Dedifferentiated amniotic fluid mesenchymal stem cell (primary cell): ENCODE results near the gene EPB42.
A peak's percentile ranks its signal among the peaks of the same experiment; 100 is the strongest.
"Not testable (repeated sequence)": the region's sequence is repeated elsewhere in the genome, so short reads cannot be mapped to it uniquely, and the experiment has no call there.

Source experiments
- DNase-seq: peaks from one replicate; pipeline ENCODE4 v3.0.0-alpha.2; 2016; ENCODE audit errors: extremely low spot score

EPB42 gene

GRCh38 chr15:43212299-43212698, 8.5 kb downstream of the EPB42 start:
- DNase-seq = no peak

- no peak for DNase-seq
Measured at GRCh38 chr15:43211224-43211735, 9.5 kb downstream of the EPB42 start.

DNA sequence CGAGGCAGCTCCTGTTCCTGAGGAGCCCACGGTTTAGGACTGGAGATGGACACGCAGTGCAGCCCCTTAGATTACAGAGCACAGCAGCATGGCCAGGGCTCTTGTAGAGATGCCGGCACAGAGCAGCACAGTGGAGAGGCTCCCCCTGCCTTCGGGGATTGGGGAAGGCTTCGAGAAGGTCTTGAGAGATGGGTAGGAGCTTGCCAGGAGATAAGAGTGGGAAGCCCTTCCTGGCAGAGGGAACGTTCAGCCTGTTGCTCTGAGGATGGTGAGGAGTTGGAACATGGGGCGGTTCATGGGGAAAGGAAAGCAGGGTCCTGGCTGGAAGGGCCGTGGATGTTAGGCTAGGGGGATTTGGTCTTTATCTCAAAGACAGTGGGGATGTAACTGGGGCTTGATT, 10.0 kb downstream of the EPB42 start:
- no peak for DNase-seq

DNA sequence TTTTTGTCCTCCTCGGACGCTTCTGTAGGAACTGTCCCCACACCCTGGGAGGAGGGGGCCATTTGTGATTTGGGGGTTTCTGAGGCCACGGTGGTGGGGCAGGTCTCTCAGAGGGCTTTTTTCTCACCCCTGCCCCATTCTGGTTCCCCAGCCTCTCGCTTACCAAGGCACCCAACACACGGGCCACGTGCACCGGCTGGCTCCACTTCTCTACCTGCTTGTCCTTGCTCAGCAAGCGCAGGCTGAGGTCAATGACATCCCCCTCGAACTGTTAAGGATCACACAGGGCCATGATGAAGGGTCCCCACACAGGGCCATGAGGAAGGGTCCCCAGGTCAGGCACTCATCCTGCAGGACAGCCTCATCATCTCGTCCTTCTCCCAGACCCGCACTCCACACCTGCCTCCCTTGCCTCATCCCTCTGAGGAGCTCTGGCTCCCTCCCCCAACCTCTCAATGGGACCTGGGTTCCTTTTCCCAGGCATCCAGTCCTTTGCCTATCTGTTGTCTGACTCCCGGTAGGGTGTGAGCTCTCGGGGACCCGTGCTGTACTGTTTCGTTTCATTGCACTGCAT, 10.6 kb downstream of the EPB42 start:
- no peak for DNase-seq

DNA sequence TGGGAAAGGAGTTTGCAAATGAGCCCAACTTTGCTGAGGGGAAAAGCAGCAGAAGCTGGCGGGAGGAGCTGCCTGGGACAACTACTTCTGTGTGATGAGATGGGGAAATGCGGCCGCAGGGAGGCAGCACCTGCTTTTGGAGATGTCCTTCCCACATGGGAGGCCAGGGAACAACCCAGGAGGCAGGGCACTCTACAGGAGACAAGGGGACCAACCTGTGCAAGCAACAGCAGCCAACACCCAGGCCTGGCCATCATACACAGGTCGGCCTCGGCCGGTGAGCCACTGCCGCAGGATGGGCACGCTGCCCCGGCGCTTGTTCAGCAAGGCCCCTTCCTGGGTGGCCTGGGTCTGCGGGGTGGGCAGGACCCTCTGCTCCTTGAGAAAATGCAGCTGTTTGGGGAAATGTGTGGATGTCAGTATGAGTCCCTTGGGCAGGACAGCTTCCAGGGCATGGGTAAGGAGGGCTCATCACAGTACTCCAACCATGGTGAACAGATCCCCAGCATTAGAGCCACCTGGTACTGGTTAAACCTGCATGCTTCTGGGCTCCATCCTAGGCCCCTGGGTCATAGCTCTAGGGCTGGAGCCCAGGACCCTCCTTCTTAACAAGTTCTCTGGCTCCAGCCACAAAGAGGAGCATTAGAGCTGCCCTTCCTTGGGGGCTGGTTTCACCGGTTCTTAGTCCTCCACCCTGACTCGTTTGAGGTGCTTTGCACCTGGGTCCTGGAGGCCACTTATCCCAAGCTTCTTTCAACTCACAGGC, 11.6 kb downstream of the EPB42 start:
- DNase-seq = no peak

- DNase-seq = no peak
Measured at GRCh38 chr15:43208052-43209002, 12.5 kb downstream of the EPB42 start.

DNA sequence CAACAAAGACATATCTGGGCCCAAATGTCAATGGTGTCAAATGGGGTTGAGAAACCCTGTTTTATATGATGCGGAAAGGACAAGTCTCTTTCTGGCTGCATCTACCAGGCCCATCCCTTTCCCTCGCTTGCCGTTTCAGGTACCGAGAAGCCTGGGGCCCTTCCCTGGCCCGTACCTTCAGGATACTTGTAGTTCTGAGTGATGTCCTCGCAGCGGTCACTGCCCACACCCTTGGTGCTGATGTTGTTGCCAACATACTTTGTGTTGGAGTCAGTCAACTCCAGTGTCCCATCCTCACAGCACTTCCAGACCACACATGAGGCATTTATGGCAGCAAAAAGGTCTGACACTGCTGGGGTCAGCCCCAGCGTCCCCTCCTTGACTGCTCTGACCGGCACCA, 13.8 kb downstream of the EPB42 start:
- DNase-seq = no peak

- no peak for DNase-seq
Measured at GRCh38 chr15:43206054-43206453, 14.8 kb downstream of the EPB42 start.

- peak; percentile 50 for DNase-seq
Measured at GRCh38 chr15:43204016-43204901, 16.6 kb downstream of the EPB42 start.

GRCh38 chr15:43199945-43200488, 20.8 kb downstream of the EPB42 start:
- no peak for DNase-seq

GRCh38 chr15:43198992-43199391, 21.8 kb downstream of the EPB42 start:
- DNase-seq = no peak

DNA sequence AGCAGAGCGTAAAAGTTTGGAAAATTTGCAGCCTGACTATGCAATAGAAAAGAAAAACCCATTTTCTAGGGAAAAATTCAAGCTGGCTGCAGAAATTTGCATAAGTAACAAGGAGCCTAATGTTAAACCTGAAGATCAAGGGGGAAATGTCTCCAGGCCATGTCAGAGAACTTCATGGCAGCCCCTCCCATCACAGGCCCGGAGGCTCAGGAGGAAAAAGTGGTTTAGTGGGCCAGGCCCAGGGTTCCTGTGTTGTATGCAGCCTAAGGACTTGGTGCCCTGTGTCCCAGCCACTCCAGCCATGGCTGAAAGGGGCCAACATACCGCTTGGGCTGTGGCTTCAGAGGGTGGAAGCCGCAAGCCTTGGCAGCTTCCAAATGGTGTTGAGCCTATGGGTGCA, 22.3 kb downstream of the EPB42 start:
- DNase-seq = not testable (repeated sequence)

DNA sequence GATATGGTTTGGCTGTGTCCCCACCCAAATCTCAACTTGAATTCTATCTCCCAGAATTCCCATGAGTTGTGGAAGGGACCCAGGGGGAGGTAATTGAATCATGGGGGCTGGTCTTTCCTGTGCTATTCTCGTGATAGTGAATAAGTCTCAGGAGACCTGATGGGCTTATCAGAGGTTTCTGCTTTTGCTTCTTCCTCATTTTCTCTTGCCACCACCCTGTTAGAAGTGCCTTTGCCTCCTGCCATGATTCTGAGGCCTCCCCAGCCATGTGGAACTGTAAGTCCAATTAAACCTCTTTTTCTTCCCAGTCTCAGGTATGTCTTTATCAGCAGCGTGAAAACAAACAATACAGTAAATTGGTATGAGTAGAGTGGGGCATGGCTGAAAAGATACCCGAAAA, 23.0 kb downstream of the EPB42 start:
- not testable (repeated sequence) for DNase-seq

- no peak for DNase-seq
Measured at GRCh38 chr15:43196760-43197548, 23.9 kb downstream of the EPB42 start.

DNA sequence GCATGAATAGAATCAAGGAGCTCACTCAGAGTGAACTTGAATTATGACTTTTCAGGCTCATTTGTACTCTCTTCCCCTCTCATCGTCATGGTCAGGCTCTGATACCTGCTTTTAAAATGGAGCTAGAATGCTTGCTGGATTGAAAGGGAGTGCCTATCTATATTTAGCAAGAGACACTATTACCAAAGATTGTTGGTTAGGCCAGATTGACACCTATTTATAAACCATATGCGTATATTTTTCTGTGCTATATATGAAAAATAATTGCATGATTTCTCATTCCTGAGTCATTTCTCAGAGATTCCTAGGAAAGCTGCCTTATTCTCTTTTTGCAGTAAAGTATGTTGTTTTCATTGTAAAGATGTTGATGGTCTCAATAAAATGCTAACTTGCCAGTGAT, 26.0 kb downstream of the EPB42 start:
- DNase-seq = no peak

DNA sequence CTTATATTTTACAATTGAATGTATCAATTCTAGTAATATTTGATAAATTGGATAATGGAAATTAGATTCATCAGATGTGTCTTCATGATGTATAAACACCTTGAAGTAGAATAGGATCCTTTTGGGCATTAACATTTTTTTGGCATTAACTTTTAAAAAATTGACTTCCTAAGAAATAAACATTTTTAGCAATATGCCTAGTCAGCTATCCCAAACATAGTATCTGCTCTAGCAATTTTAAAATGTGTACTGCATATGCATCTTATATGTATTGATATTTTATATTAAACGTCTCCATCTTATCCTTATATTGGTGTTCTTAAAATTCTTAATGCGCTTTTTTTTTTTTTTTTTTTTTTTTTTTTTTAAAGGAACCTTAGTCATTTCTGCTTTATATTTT, 27.1 kb downstream of the EPB42 start:
- no peak for DNase-seq

GRCh38 chr15:43190178-43190577, 30.6 kb downstream of the EPB42 start:
- no peak for DNase-seq

DNA sequence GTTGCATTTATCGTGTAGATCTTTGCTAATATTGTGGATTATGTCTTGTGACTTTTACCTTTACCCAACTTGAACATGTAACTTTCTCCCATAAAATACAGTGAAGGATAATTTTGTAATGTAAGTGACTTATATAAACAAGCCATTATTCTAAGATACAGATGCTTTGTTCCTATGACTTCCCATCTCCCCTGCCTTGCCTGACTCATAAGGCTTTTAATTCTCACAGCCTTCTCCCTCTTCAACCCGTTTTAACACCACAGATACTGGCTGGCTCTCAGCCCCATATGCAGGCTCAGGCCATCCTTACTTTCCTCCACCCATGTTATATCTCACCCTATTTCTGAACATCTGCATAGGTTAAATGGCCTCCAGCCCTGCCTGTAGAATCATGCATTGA, 31.5 kb downstream of the EPB42 start:
- DNase-seq = no peak

- DNase-seq = peak; percentile 67
Measured at GRCh38 chr15:43187544-43188155, 33.2 kb downstream of the EPB42 start.

DNA sequence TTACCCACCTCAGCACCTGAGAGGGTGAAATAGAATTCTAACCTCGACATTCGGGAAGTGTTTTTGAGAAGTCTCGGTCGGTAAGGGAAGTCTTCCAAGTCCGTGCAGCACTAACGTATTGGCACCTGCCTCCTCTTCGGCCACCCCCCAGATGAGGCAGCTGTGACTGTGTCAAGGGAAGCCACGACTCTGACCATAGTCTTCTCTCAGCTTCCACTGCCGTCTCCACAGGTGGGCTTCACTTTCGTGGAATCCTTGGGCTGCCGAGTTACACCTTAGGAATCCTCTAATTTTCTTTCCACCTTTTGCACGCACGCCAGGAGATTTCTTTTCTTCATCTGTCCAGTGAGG, 34.8 kb downstream of the EPB42 start:
- no peak for DNase-seq
